Right lobe of liver (tissue), 4 donors: ENCODE measurements around the gene ACBD6.

Experiments
- CTCF ChIP-seq, 4 donors: fragments of 200-600 bp in 3 of 4; fragments of 450-650 bp in 1 of 4; IDR thresholded peaks; one replicate each; pipeline versions ENCODE4 v1.5.1 to v1.8.0; 2016 to 2022; ENCODE audit warnings: antibody characterized with exemption in 4 of 4, mild to moderate bottlenecking in 2 of 4
- POLR2A ChIP-seq: fragments of 450-650 bp; IDR thresholded peaks from one replicate; pipeline ENCODE4 v1.6.1; 2017; ENCODE audit warnings: antibody characterized with exemption, mild to moderate bottlenecking
- donor health status: DM: no; HTN: no; CAD: no.
- donor health status: DM: no; HTN: no; CAD: no.
- donor health status: DM: no; HTN: yes; CAD: no.

GRCh38 chr1:180497826-180498225 lies 4.6 kb downstream of the ACBD6 start:
- TF ChIP-seq CTCF (IDR thresholded peaks at IDR 0.05) (no peak), POLR2A (no peak)
